HepG2 (cell line): Measurements from ENCODE around the gene DYNC1LI1. TPM values are rescaled to one million over a fixed set of nuclear protein-coding genes. Genes with fewer than 3 reads are reported as not detected.

Experiments
- E2F2 ChIP-seq: sonication (generic); formaldehyde crosslinking; IDR thresholded peaks from 2 replicates; pipeline ENCODE4 v1.4.0; 2020; ENCODE audit warnings: missing genetic modification reagents, borderline replicate concordance
- HINFP ChIP-seq: sonication (generic); formaldehyde crosslinking; IDR thresholded peaks from 2 replicates; pipeline ENCODE4 v1.4.0; 2020; ENCODE audit warnings: low read depth, mild to moderate bottlenecking, missing genetic modification reagents
- KLF13 ChIP-seq: sonication (generic); formaldehyde crosslinking; IDR thresholded peaks from 2 replicates; pipeline ENCODE4 v1.4.0; 2020; ENCODE audit warnings: mild to moderate bottlenecking, missing genetic modification reagents
- NBN ChIP-seq: fragments of 450-650 bp; conservative IDR thresholded peaks from 2 replicates; pipeline ENCODE4 v1.6.1; 2017
- RORA ChIP-seq: sonication (generic); formaldehyde crosslinking; IDR thresholded peaks from 2 replicates; pipeline ENCODE4 v1.5.0; 2020; ENCODE audit warnings: mild to moderate bottlenecking, missing genetic modification reagents, moderate library complexity
- ZNF101 ChIP-seq: sonication (generic); formaldehyde crosslinking; IDR thresholded peaks from 2 replicates; pipeline ENCODE4 v1.4.0; 2020; ENCODE audit warnings: mild to moderate bottlenecking, low read depth, missing genetic modification reagents, borderline replicate concordance
- ZNF18 ChIP-seq: sonication (generic); formaldehyde crosslinking; IDR thresholded peaks from 2 replicates; pipeline ENCODE4 v1.8.0; 2022; ENCODE audit warnings: mild to moderate bottlenecking, missing genetic modification reagents; ENCODE audit not compliant: insufficient replicate concordance
- ZNF33B ChIP-seq: sonication (generic); formaldehyde crosslinking; IDR thresholded peaks from 2 replicates; pipeline ENCODE4 v1.5.1; 2020; ENCODE audit warnings: mild to moderate bottlenecking, missing genetic modification reagents
- ZNF503 ChIP-seq: sonication (generic); formaldehyde crosslinking; IDR thresholded peaks from 2 replicates; pipeline ENCODE4 v1.4.0; 2020; ENCODE audit warnings: missing genetic modification reagents
- ZNF574 ChIP-seq: sonication (generic); formaldehyde crosslinking; IDR thresholded peaks from 2 replicates; pipeline ENCODE4 v1.4.0; 2020; ENCODE audit warnings: missing genetic modification reagents
- ZNF777 ChIP-seq: sonication (generic); formaldehyde crosslinking; IDR thresholded peaks from 2 replicates; pipeline ENCODE4 v1.4.0; 2020; ENCODE audit warnings: missing genetic modification reagents
- ZNF839 ChIP-seq: sonication (generic); formaldehyde crosslinking; IDR thresholded peaks from 2 replicates; pipeline ENCODE4 v1.4.0; 2020; ENCODE audit warnings: missing genetic modification reagents, mild to moderate bottlenecking, borderline replicate concordance
- ZNF891 ChIP-seq: sonication (generic); formaldehyde crosslinking; IDR thresholded peaks from 2 replicates; pipeline ENCODE4 v1.5.0; 2020; ENCODE audit warnings: mild to moderate bottlenecking, missing genetic modification reagents
- polyA plus RNA-seq, 8 experiments: library from polyadenylated mRNA; depleted of rRNA in 3 of 8; stranded (reverse) in 7 of 8; unstranded in 1 of 8; fragments of >200 nt; fragmentation: Illumina TruSeq in 4 of 8; extraction: Trizol in 4 of 8; gene quantifications; 2 replicates each; pipeline versions ENCODE4 v1.2.1 to v1.2.3, GENCODE V29; 2011 to 2016; ENCODE audit warnings: low read depth in 4 of 8, missing spikeins in 1 of 8, mixed read lengths in 1 of 8; ENCODE audit not compliant: insufficient read depth in 1 of 8
- total RNA-seq, 5 experiments: library from RNA; depleted of rRNA; stranded (reverse); fragments of >200 nt; fragmentation: Illumina TruSeq; extraction: Trizol; gene quantifications; 2 replicates each; pipeline ENCODE4 v1.2.3, GENCODE V29; 2016; ENCODE audit warnings: low read depth in 1 of 5
- TF ChIP-seq, protein P1 (sequence below): fragments of 450-650 bp; IDR thresholded peaks from 2 replicates; pipeline ENCODE4 v1.6.1; 2017
- TF ChIP-seq, protein P2 (sequence below), 2 experiments: sonication (generic) in 1 of 2; formaldehyde crosslinking in 1 of 2; IDR thresholded peaks; 2 replicates each; pipeline versions ENCODE4 v1.4.0 to v1.6.1; 2018 to 2020; ENCODE audit warnings: missing genetic modification reagents in 2 of 2, borderline replicate concordance in 1 of 2, low read depth in 1 of 2, mild to moderate bottlenecking in 1 of 2, missing biosample characterization in 1 of 2

The DYNC1LI1 gene
- total and polyA plus RNA-seq, 2 of the 13 experiments (the other 11 are each of a cell fraction or from before 2014, with no cell fraction given): 13.4 to 37.1 TPM

- TF ChIP-seq HINFP (CRISPR knock-in tag) (no peak), RORA (CRISPR knock-in tag) (no peak), NBN (no peak), KLF13 (CRISPR knock-in tag) (no peak; the same call in 1 of the 2 replicates), ZNF503 (CRISPR knock-in tag) (no peak), ZNF891 (CRISPR knock-in tag) (peak; percentile 30; the same call in 1 of the 2 replicates), ZNF839 (no peak), ZNF18 (CRISPR knock-in tag) (peak; percentile 46), E2F2 (CRISPR knock-in tag) (no peak), ZNF777 (CRISPR knock-in tag) (no peak), ZNF101 (0 out of 2 replicates have a peak, but pooled peaks have one; percentile 67), ZNF574 (peak; percentile 56), ZNF33B (CRISPR knock-in tag) (no peak)
- TF ChIP-seq, protein P1, sequence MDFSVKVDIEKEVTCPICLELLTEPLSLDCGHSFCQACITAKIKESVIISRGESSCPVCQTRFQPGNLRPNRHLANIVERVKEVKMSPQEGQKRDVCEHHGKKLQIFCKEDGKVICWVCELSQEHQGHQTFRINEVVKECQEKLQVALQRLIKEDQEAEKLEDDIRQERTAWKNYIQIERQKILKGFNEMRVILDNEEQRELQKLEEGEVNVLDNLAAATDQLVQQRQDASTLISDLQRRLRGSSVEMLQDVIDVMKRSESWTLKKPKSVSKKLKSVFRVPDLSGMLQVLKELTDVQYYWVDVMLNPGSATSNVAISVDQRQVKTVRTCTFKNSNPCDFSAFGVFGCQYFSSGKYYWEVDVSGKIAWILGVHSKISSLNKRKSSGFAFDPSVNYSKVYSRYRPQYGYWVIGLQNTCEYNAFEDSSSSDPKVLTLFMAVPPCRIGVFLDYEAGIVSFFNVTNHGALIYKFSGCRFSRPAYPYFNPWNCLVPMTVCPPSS: no peak
- TF ChIP-seq, protein P2, sequence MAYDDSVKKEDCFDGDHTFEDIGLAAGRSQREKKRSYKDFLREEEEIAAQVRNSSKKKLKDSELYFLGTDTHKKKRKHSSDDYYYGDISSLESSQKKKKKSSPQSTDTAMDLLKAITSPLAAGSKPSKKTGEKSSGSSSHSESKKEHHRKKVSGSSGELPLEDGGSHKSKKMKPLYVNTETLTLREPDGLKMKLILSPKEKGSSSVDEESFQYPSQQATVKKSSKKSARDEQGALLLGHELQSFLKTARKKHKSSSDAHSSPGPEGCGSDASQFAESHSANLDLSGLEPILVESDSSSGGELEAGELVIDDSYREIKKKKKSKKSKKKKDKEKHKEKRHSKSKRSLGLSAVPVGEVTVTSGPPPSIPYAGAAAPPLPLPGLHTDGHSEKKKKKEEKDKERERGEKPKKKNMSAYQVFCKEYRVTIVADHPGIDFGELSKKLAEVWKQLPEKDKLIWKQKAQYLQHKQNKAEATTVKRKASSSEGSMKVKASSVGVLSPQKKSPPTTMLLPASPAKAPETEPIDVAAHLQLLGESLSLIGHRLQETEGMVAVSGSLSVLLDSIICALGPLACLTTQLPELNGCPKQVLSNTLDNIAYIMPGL (CRISPR knock-in tag; IDR thresholded peaks at IDR 0.05; ENCODE audit: borderline replicate concordance in 1 of 2, low read depth in 1 of 2): peak in 1 of 2 experiments; percentile 51; a peak in 1 of 4 replicates
These were observed at the start of gene DYNC1LI1 (continued) for GRCh38 chr3:32570421-32571191.
